Pancreas (tissue), 10 donors: ENCODE data around the gene SECISBP2. TPM values are rescaled to one million over a fixed set of nuclear protein-coding genes. Genes with fewer than 3 reads are reported as not detected.

Experiments used
- ATAC-seq, 4 donors: fragments of 200-7000 bp; cut with Tn5 transposase; one replicate each; pipeline versions ENCODE4 v1.8.0 to v1.9.1; 2020; ENCODE audit warnings: mild to moderate bottlenecking in 4 of 4, moderate library complexity in 4 of 4
- DNase-seq, 6 donors: peaks; one replicate each; pipeline ENCODE4 v3.0.0-alpha.2; 2020
- FAIRE-seq: peaks from 2 replicates; lab custom pipeline; 2012; peaks lifted over from hg19 to GRCh38; lab: Jason Lieb, UNC
- H3K27ac ChIP-seq, 4 donors: fragments of 200-600 bp; sonication (generic); 1 replicate in 3 of 4; 2 replicates in 1 of 4; pipeline versions ENCODE4 v1.5.0 to v1.8.0; 2020
- H3K27me3 ChIP-seq, 4 donors: fragments of 200-600 bp; one replicate each; pipeline ENCODE4 v1.8.0; 2021
- H3K36me3 ChIP-seq, 3 donors: fragments of 200-600 bp; sonication (generic) in 1 of 3; one replicate each; pipeline versions ENCODE4 v1.5.0 to v1.8.0; 2020 to 2021
- H3K4me1 ChIP-seq, 3 donors: fragments of 200-600 bp; one replicate each; pipeline ENCODE4 v1.8.0; 2021
- H3K4me3 ChIP-seq, 4 donors: fragments of 200-600 bp; sonication (generic) in 2 of 4; one replicate each; pipeline versions ENCODE4 v1.5.0 to v1.8.0; 2020 to 2021
- H3K9me3 ChIP-seq, 4 donors: fragments of 200-600 bp; one replicate each; pipeline ENCODE4 v1.8.0; 2021
- CTCF ChIP-seq, 4 donors: fragments of 200-600 bp; sonication (generic) in 3 of 4; IDR thresholded peaks; one replicate each; pipeline versions ENCODE4 v1.5.0 to v1.8.0; 2021; ENCODE audit warnings: antibody characterized with exemption in 4 of 4
- WGBS, 2 donors: extraction: QIAGEN DNeasy Blood & Tissue Kit; methylation state at CpG; one replicate each; pipeline ENCODE4 v1.1.7; 2013; 5-methylcytosine and 5-hydroxymethylcytosine counted together
- intact Hi-C, 3 donors: fragments of 100-400 bp; cut with DNase I; formaldehyde crosslinking; loops; one replicate each; pipeline versions ENCODE4 v1.11.1 to v1.14.2; 2022
- polyA plus RNA-seq, 2 donors: library from polyadenylated mRNA; stranded (reverse); fragments of 200-250 nt; gene quantifications; one replicate each; pipeline ENCODE4 v1.2.3, GENCODE V29; 2013
- total RNA-seq, 6 donors: library from RNA; stranded (reverse); fragmentation: NEBNext Ultra II Directional in 4 of 6; extraction: Animal tissue kit (Norgen Biotek cat#: 25700) in 4 of 6; gene quantifications; one replicate each; pipeline versions ENCODE4 v1.2.1 to v1.2.4, GENCODE V29; 2021 to 2023
- donor health status: healthy with polysubstance abuse.
- donor health status: DM: no; HTN: no; CAD: no; lungs with moderate emphysema.
- donor health status: DM: no; HTN: no; CAD: no.
- donor health status: control.
- donor health status: control.
- donor health status: Bipolar disorder and iron deficiency.
- donor health status: DM: yes; HTN: yes; CAD: no.
- donor health status: DM: no; HTN: no; CAD: no.
- donor health status: DM: no; HTN: no; CAD: no.
- donor health status: DM: yes; HTN: yes; CAD: no.

The SECISBP2 gene
- total and polyA plus RNA-seq, 8 donors = 23.4 to 41.1 (median 29.6) TPM

- WGBS, 2 donors = 88 to 94% methylated on average over 8 of the region's 8 CpGs
- intact Hi-C loops = no loop called here
- Histone ChIP-seq H3K9me3 (no peaks in the 10 kb centered on the region), H3K27ac (no peak overlapping the region), H3K36me3 (peaks cover 0 to 82% (median 46%) of the 10 kb centered on the region in 3 donors), H3K4me1 (no peaks in the 10 kb centered on the region), H3K4me3 (no peak overlapping the region), H3K27me3 (no peaks in the 10 kb centered on the region)
- TF ChIP-seq CTCF (IDR thresholded peaks at IDR 0.05) = no peak
- FAIRE-seq (no peak), ATAC-seq (peak in 2 of 4 donors; percentile 22 to 28), DNase-seq (no peak)
Observed at GRCh38 chr9:89352874-89353649, 34.8 kb downstream of the SECISBP2 start.

- Histone ChIP-seq H3K4me1 (no peaks in the 10 kb centered on the region), H3K9me3 (no peaks in the 10 kb centered on the region), H3K4me3 (no peak overlapping the region), H3K27me3 (no peaks in the 10 kb centered on the region), H3K27ac (no peak overlapping the region), H3K36me3 (peaks cover 0 to 83% (median 47%) of the 10 kb centered on the region in 3 donors)
- no peak for TF ChIP-seq CTCF (IDR thresholded peaks at IDR 0.05)
- intact Hi-C loops = no loop called here
- DNase-seq = peak in 1 of 6 donors; percentile 4
- peak in 2 of 4 donors; percentile 37 to 61 for ATAC-seq
- FAIRE-seq = no peak
- WGBS, 2 donors = 54 to 62% methylated on average over 3 of the region's 3 CpGs
Observed at GRCh38 chr9:89353989-89354388, 35.7 kb downstream of the SECISBP2 start.

- FAIRE-seq = no peak
- no peaks in the 10 kb centered on the region for H3K4me1 ChIP-seq
- H3K36me3 ChIP-seq = peaks cover 0 to 82% (median 49%) of the 10 kb centered on the region in 3 donors
Observed at GRCh38 chr9:89354471-89354870, 36.2 kb downstream of the SECISBP2 start.

GRCh38 chr9:89356782-89357181 lies 38.5 kb downstream of the SECISBP2 start:
- Histone ChIP-seq H3K4me1 (no peaks in the 10 kb centered on the region), H3K27me3 (no peaks in the 10 kb centered on the region), H3K27ac (no peak overlapping the region), H3K36me3 (peaks cover 0 to 76% (median 41%) of the 10 kb centered on the region in 3 donors), H3K4me3 (no peak overlapping the region), H3K9me3 (no peaks in the 10 kb centered on the region)
- TF ChIP-seq CTCF (IDR thresholded peaks at IDR 0.05) = no peak
- DNase-seq (no peak), ATAC-seq (no peak), FAIRE-seq (no peak)
- intact Hi-C loops = no loop called here
- WGBS, 2 donors = 71 to 77% methylated on average over 2 of the region's 2 CpGs

More at GRCh38 chr9:89354471-89354870, 36.2 kb downstream of the SECISBP2 start:
- TF ChIP-seq CTCF (IDR thresholded peaks at IDR 0.05) = no peak
- WGBS, 2 donors = 94 to 99% methylated on average over 6 of the region's 6 CpGs
- DNase-seq (no peak), ATAC-seq (no peak)
- H3K27me3 ChIP-seq = no peaks in the 10 kb centered on the region
- H3K9me3 ChIP-seq = no peaks in the 10 kb centered on the region
- no peak overlapping the region for H3K27ac ChIP-seq
- no peak overlapping the region for H3K4me3 ChIP-seq
- intact Hi-C loops = no loop called here
